Mucosa of descending colon (tissue), 3 donors: ENCODE measurements around the gene SLC66A3. TPM values are rescaled to one million over a fixed set of nuclear protein-coding genes. Genes with fewer than 3 reads are reported as not detected.

ENCODE experiments used
- ATAC-seq: fragments of 200-7000 bp; cut with Tn5 transposase; one replicate; pipeline ENCODE4 v1.9.1; 2020; ENCODE audit warnings: mild to moderate bottlenecking, moderate library complexity
- DNase-seq, 3 donors: peaks; one replicate each; pipeline ENCODE4 v3.0.0-alpha.2; 2020
- H3K36me3 ChIP-seq: fragments of 200-600 bp; one replicate; pipeline ENCODE4 v1.8.0; 2021; ENCODE audit warnings: low read depth, mild to moderate bottlenecking
- H3K4me1 ChIP-seq: fragments of 200-600 bp; one replicate; pipeline ENCODE4 v1.8.0; 2021; ENCODE audit warnings: low read depth, mild to moderate bottlenecking
- H3K4me3 ChIP-seq: fragments of 200-600 bp; one replicate; pipeline ENCODE4 v1.8.0; 2021; ENCODE audit warnings: mild to moderate bottlenecking
- H3K9me3 ChIP-seq: fragments of 200-600 bp; one replicate; pipeline ENCODE4 v1.8.0; 2021; ENCODE audit warnings: mild to moderate bottlenecking
- CTCF ChIP-seq: fragments of 200-600 bp; IDR thresholded peaks from one replicate; pipeline ENCODE4 v1.8.0; 2022; ENCODE audit warnings: antibody characterized with exemption, mild to moderate bottlenecking
- intact Hi-C, 2 donors: fragments of 100-400 bp; cut with DNase I in 1 of 2; cut with micrococcal nuclease in 1 of 2; formaldehyde crosslinking; loops; one replicate each; pipeline versions ENCODE4 v1.11.0 to v1.11.1; 2022; cut with DNase I, micrococcal nuclease
- total RNA-seq, 3 donors: library from RNA; stranded (reverse); fragmentation: NEBNext Ultra II Directional in 2 of 3; extraction: Animal tissue kit (Norgen Biotek cat#: 25700) in 2 of 3; gene quantifications; one replicate each; pipeline versions ENCODE4 v1.2.1 to v1.2.4, GENCODE V29; 2021 to 2023
- donor health status: DM: no; HTN: no; CAD: no; lungs with moderate emphysema.
- donor health status: DM: no; HTN: no; CAD: no.
- donor health status: DM: no; HTN: yes; CAD: no.

SLC66A3 gene
- total RNA-seq, 3 donors from 2014 or later: 9.4 to 14.2 (median 12.1) TPM

GRCh38 chr2:11222845-11223244 lies 67.6 kb downstream of the SLC66A3 start:
- intact Hi-C loops: no loop called here
- H3K36me3 ChIP-seq: peaks cover 3% of the 10 kb centered on the region

DNA sequence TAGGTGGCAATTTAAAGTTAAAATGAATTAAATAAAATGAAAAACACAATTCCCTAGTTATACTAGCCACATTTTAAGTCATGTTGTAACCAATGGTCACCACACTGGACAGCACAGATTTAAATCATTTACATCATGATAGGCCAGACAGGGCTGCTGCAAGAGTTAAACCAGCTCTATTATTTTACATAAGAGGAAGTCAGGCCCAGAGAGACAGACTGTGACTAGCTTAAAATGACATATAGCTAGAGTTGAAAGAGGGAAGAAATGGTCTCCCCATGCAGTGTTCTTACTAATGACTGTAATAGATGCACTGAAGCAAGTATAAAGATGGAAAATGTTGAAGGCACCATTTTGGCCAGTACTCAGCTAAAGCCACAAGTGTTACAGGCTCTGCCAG lies 69.6 kb downstream of the SLC66A3 start:
- Histone ChIP-seq H3K36me3 (peaks cover 3% of the 10 kb centered on the region), H3K4me1 (no peaks in the 10 kb centered on the region), H3K9me3 (no peaks in the 10 kb centered on the region), H3K4me3 (no peak overlapping the region)
- ATAC-seq (no peak), DNase-seq (no peak)
- intact Hi-C loops: no loop called here
- TF ChIP-seq CTCF: no peak

More at GRCh38 chr2:11222845-11223244, 67.6 kb downstream of the SLC66A3 start:
- TF ChIP-seq CTCF: no peak
- ATAC-seq (no peak), DNase-seq (no peak)
- no peak overlapping the region for H3K4me3 ChIP-seq
- H3K4me1 ChIP-seq: no peaks in the 10 kb centered on the region
- no peaks in the 10 kb centered on the region for H3K9me3 ChIP-seq

DNA sequence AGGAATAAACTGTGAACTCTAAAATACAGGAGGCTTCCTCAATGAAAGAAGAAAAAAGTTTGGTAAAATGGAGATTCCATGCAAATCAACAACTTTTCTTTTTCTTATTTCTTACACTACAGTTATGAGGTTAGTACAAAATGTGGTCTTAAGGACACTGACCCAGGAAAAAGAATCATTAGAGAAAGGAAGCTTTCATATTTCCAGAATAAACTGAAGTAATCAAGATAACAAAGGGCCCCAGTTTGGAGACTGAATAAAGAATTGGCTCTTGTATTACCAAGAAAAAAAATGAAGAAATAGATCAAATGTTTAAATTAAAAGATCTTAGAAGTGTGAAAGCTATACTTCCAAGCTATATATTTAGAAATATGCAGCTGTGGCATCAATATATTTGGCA lies 72.3 kb downstream of the SLC66A3 start:
- Histone ChIP-seq H3K36me3 (peaks cover 3% of the 10 kb centered on the region), H3K4me1 (no peaks in the 10 kb centered on the region), H3K4me3 (no peak overlapping the region), H3K9me3 (no peaks in the 10 kb centered on the region)
- TF ChIP-seq CTCF: no peak
- ATAC-seq (no peak), DNase-seq (no peak)
- intact Hi-C loops: no loop called here

Other genes with a start within 250 kb of the SLC66A3 start
- gene KCNF1, start 243.5 kb upstream of the SLC66A3 start, total RNA-seq: under 1 TPM; 0.32 to 0.99 (median 0.78) TPM
- gene ROCK2, start 189.2 kb downstream of the SLC66A3 start, total RNA-seq: 10 to 100 TPM; 67.7 to 77.8 (median 71.0) TPM